ENCODE results near the gene TIGD1.

Gene TIGD1

DNA sequence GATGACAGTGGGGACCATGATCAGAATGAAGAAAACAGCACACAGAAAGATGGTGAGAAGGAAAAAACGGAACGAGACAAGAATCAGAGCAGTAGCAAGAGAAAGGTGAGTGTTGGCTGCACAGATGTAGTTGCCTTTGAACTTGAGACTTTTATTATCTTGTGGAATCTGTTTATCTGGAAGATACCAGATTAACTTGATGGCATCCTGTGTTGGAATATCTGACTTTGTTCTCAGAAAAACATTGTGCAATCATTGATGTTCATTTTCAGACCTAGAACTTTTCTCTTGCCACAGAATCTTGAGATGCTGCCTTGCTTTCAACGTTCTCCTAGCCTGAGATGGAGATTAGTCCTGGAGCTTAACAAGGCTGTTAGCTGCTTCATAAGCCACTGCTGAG is 6.1 kb upstream of the TIGD1 start:
- Histone ChIP-seq H3K79me2 (ENCODE audit: insufficient read depth, low read length) (peaks cover 41% of the 10 kb centered on the region), H3K36me3 (ENCODE audit: insufficient read depth, low read length) (peaks cover 39% of the 10 kb centered on the region; the same call in 1 of the 2 replicates), H3K9me3 (ENCODE audit: insufficient read depth, low read depth, low read length) (no peaks in the 10 kb centered on the region)

DNA sequence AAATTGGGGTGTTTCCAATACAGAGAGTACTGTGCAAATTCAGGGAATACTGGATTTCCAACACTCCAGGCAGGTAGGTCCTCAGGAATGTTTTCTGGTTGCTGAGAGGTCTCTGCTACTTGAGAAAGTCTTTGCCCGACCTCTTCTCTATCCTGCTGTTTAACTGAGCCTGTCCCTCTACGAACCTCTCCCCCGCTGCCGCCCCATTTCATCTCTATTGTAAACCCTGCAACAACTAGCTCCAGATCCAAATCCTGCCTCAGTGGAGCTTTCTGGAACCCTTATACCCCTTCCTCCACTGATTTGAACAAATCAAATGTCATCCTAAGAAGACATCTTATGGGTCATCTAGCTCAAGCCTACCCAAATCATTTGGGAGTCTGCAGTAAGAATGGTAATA is 1.4 kb upstream of the TIGD1 start:
- Histone ChIP-seq H3K36me3 (ENCODE audit: insufficient read depth, low read length) (peaks cover 5% of the 10 kb centered on the region; the same call in 1 of the 2 replicates), H3K9me2 (replicated peaks; ENCODE audit: low read depth, low read length) (no peaks in the 10 kb centered on the region), H3K27me3 (ENCODE audit: insufficient read depth, low read length, poor library complexity, severe bottlenecking) (no peaks in the 10 kb centered on the region), H3K4me2 (ENCODE audit: low read depth, low read length, poor library complexity, severe bottlenecking) (peak overlapping the region; percentile 95), H3K79me2 (ENCODE audit: insufficient read depth, low read length) (peaks cover 64% of the 10 kb centered on the region), H3F3A (ENCODE audit: low read depth) (no peaks in the 10 kb centered on the region), H3K9me3 (ENCODE audit: insufficient read depth, low read depth, low read length) (peaks cover 3% of the 10 kb centered on the region; the same call in 1 of the 2 replicates), H3K4me3 (ENCODE audit: low read length, poor library complexity, severe bottlenecking) (peak overlapping the region; percentile 88), H2AFZ (ENCODE audit: low read length) (no peak overlapping the region), H3K9ac (ENCODE audit: low read depth, low read length, poor library complexity, severe bottlenecking) (peak overlapping the region; percentile 93), H4K20me1 (ENCODE audit: insufficient read depth, low read length, poor library complexity, severe bottlenecking) (peaks cover 28% of the 10 kb centered on the region), H3K4me1 (ENCODE audit: insufficient read depth, low read length, poor library complexity, severe bottlenecking) (peaks cover 46% of the 10 kb centered on the region)
- TF ChIP-seq EZH2phosphoT487 (IDR thresholded peaks at IDR 0.05; ENCODE audit: borderline replicate concordance): no peak
- TF ChIP-seq, protein P1, sequence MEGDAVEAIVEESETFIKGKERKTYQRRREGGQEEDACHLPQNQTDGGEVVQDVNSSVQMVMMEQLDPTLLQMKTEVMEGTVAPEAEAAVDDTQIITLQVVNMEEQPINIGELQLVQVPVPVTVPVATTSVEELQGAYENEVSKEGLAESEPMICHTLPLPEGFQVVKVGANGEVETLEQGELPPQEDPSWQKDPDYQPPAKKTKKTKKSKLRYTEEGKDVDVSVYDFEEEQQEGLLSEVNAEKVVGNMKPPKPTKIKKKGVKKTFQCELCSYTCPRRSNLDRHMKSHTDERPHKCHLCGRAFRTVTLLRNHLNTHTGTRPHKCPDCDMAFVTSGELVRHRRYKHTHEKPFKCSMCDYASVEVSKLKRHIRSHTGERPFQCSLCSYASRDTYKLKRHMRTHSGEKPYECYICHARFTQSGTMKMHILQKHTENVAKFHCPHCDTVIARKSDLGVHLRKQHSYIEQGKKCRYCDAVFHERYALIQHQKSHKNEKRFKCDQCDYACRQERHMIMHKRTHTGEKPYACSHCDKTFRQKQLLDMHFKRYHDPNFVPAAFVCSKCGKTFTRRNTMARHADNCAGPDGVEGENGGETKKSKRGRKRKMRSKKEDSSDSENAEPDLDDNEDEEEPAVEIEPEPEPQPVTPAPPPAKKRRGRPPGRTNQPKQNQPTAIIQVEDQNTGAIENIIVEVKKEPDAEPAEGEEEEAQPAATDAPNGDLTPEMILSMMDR (conservative IDR thresholded peaks at IDR 0.05; ENCODE audit: low read length): no peak

More for the DNA sequence above, 6.1 kb upstream of the TIGD1 start:
- Histone ChIP-seq H3K4me1 (ENCODE audit: insufficient read depth, low read length, poor library complexity, severe bottlenecking) (peaks cover 41% of the 10 kb centered on the region), H3K9me2 (replicated peaks; ENCODE audit: low read depth, low read length) (no peaks in the 10 kb centered on the region), H3K4me3 (ENCODE audit: low read length, poor library complexity, severe bottlenecking) (no peak overlapping the region), H4K20me1 (ENCODE audit: insufficient read depth, low read length, poor library complexity, severe bottlenecking) (peaks cover 21% of the 10 kb centered on the region), H3F3A (ENCODE audit: low read depth) (no peaks in the 10 kb centered on the region), H2AFZ (ENCODE audit: low read length) (no peak overlapping the region), H3K4me2 (ENCODE audit: low read depth, low read length, poor library complexity, severe bottlenecking) (peak overlapping the region; percentile 8), H3K9ac (ENCODE audit: low read depth, low read length, poor library complexity, severe bottlenecking) (no peak overlapping the region), H3K27me3 (ENCODE audit: insufficient read depth, low read length, poor library complexity, severe bottlenecking) (no peaks in the 10 kb centered on the region)
- TF ChIP-seq EZH2phosphoT487 (IDR thresholded peaks at IDR 0.05; ENCODE audit: borderline replicate concordance): no peak
- TF ChIP-seq, protein P1 (conservative IDR thresholded peaks at IDR 0.05; ENCODE audit: low read length): no peak

- Histone ChIP-seq H3K36me3 (ENCODE audit: insufficient read depth, low read length) (no peaks in the 10 kb centered on the region), H3K79me2 (ENCODE audit: insufficient read depth, low read length) (peaks cover 64% of the 10 kb centered on the region), H3K27me3 (ENCODE audit: insufficient read depth, low read length, poor library complexity, severe bottlenecking) (no peaks in the 10 kb centered on the region), H3K9me2 (replicated peaks; ENCODE audit: low read depth, low read length) (no peaks in the 10 kb centered on the region), H3K4me3 (ENCODE audit: low read length, poor library complexity, severe bottlenecking) (peak overlapping the region; percentile 88), H2AFZ (ENCODE audit: low read length) (peak overlapping the region; percentile 77; the same call in 1 of the 2 replicates), H3F3A (ENCODE audit: low read depth) (no peaks in the 10 kb centered on the region), H4K20me1 (ENCODE audit: insufficient read depth, low read length, poor library complexity, severe bottlenecking) (peaks cover 30% of the 10 kb centered on the region), H3K9me3 (ENCODE audit: insufficient read depth, low read depth, low read length) (peaks cover 3% of the 10 kb centered on the region; the same call in 1 of the 2 replicates), H3K4me2 (ENCODE audit: low read depth, low read length, poor library complexity, severe bottlenecking) (peak overlapping the region; percentile 95), H3K9ac (ENCODE audit: low read depth, low read length, poor library complexity, severe bottlenecking) (peak overlapping the region; percentile 93), H3K4me1 (ENCODE audit: insufficient read depth, low read length, poor library complexity, severe bottlenecking) (peaks cover 46% of the 10 kb centered on the region)
- TF ChIP-seq EZH2phosphoT487 (IDR thresholded peaks at IDR 0.05; ENCODE audit: borderline replicate concordance): no peak
- TF ChIP-seq, protein P1 (conservative IDR thresholded peaks at IDR 0.05; ENCODE audit: low read length): no peak
Observed at GRCh38 chr2:232551250-232551638, 887 bp upstream of the TIGD1 start.
